Smooth muscle cell (in vitro differentiated cells): Measurements from ENCODE around the gene AGO4. TPM values are rescaled to one million over a fixed set of nuclear protein-coding genes. Genes with fewer than 3 reads are reported as not detected.
"Not testable (repeated sequence)": the region's sequence is repeated elsewhere in the genome, so short reads cannot be mapped to it uniquely, and the experiment has no call there.

Experiments
- DNase-seq: peaks from one replicate; lab custom pipeline; 2025; ENCODE audit not compliant: unreplicated experiment; lab: John Stamatoyannopoulos, UW
- H2AFZ ChIP-seq: fragments of 200-600 bp; sonication (generic); 2 replicates; pipeline ENCODE4 v1.6.0; 2016; ENCODE audit warnings: antibody characterized with exemption, low read depth, mild to moderate bottlenecking
- H3F3A ChIP-seq: fragments of 200-600 bp; sonication (generic); 2 replicates; pipeline ENCODE4 v1.6.0; 2017; ENCODE audit warnings: antibody characterized with exemption, low read depth
- H3K27ac ChIP-seq: fragments of 200-600 bp; sonication (generic); 2 replicates; pipeline ENCODE4 v1.5.1; 2016; ENCODE audit warnings: low read depth, mild to moderate bottlenecking
- H3K27me3 ChIP-seq: fragments of 200-600 bp; sonication (generic); 2 replicates; pipeline ENCODE4 v1.6.1; 2016; ENCODE audit warnings: low read depth, mild to moderate bottlenecking
- H3K36me3 ChIP-seq: fragments of 200-600 bp; sonication (generic); 2 replicates; pipeline ENCODE4 v1.5.1; 2016; ENCODE audit warnings: low read depth
- H3K4me1 ChIP-seq: fragments of 200-600 bp; sonication (generic); 2 replicates; pipeline ENCODE4 v1.5.1; 2016; ENCODE audit warnings: low read depth
- H3K4me2 ChIP-seq: fragments of 200-600 bp; sonication (generic); 2 replicates; pipeline ENCODE4 v1.6.0; 2016; ENCODE audit warnings: mild to moderate bottlenecking
- H3K4me3 ChIP-seq: fragments of 200-600 bp; sonication (generic); 2 replicates; pipeline ENCODE4 v1.5.1; 2016; ENCODE audit warnings: mild to moderate bottlenecking
- H3K79me2 ChIP-seq: fragments of 200-600 bp; sonication (generic); 2 replicates; pipeline ENCODE4 v1.6.0; 2016; ENCODE audit warnings: low read depth, mild to moderate bottlenecking
- H3K9ac ChIP-seq: fragments of 200-600 bp; sonication (generic); 2 replicates; pipeline ENCODE4 v1.6.0; 2016; ENCODE audit warnings: low read depth
- H3K9me3 ChIP-seq: fragments of 200-600 bp; sonication (generic); replicated peaks from 2 replicates; pipeline ENCODE4 v1.5.1; 2016; ENCODE audit warnings: low read depth
- H4K20me1 ChIP-seq: fragments of 200-600 bp; sonication (generic); 2 replicates; pipeline ENCODE4 v1.6.0; 2016; ENCODE audit warnings: low read depth
- WGBS: methylation state at CpG from one replicate; pipeline ENCODE4 v1.1.7; 2016; ENCODE audit warnings: low lambda C conversion rate; 5-methylcytosine and 5-hydroxymethylcytosine counted together
- polyA plus RNA-seq: library from polyadenylated mRNA; unstranded; fragments of >200 nt; fragmentation: Nextera tagmentation; extraction: Ambion mirVana; gene quantifications from 2 replicates; pipeline ENCODE4 v1.2.1, GENCODE V29; 2016
- total RNA-seq: library from RNA; depleted of rRNA; stranded (reverse); fragments of >200 nt; gene quantifications from 2 replicates; pipeline ENCODE4 v1.2.3, GENCODE V29; 2014
- TF ChIP-seq, protein P1 (sequence below): fragments of 200-600 bp; sonication (generic); IDR thresholded peaks from 2 replicates; pipeline ENCODE4 v1.5.1; 2017; ENCODE audit warnings: borderline replicate concordance, mild to moderate bottlenecking, antibody characterized with exemption; ENCODE audit not compliant: insufficient read depth, poor library complexity, severe bottlenecking

AGO4 gene
- total and polyA plus RNA-seq, 2 experiments from 2014 or later = 5.8 to 10.7 TPM

DNA sequence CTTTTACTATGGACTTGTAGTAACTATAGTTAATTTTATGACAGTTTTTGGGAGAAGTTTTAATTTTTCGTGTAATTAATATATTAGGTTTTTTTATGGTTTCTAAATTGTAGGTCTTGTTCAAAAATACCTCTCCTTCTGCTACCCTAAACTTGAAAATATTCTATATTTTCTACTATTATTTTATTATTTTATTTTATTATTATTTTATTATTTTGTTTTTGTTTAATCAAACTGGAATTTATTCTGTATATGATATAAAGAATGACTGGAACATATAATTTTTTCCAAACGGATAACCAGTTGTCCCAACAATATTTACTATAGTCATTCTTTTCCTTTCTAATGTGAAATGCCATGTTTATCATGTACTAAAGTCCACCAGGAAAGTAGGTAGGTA lies 17.1 kb upstream of the AGO4 start:
- Histone ChIP-seq H2AFZ (no peak overlapping the region), H3K4me2 (no peak overlapping the region), H3K27ac (no peak overlapping the region), H4K20me1 (no peaks in the 10 kb centered on the region), H3K4me3 (no peak overlapping the region), H3K4me1 (no peaks in the 10 kb centered on the region), H3K9me3 (no peaks in the 10 kb centered on the region), H3F3A (no peaks in the 10 kb centered on the region), H3K27me3 (no peaks in the 10 kb centered on the region), H3K36me3 (no peaks in the 10 kb centered on the region), H3K79me2 (no peaks in the 10 kb centered on the region), H3K9ac (no peak overlapping the region)
- WGBS = 86% methylated on average over 2 of the region's 2 CpGs
- TF ChIP-seq, protein P1, sequence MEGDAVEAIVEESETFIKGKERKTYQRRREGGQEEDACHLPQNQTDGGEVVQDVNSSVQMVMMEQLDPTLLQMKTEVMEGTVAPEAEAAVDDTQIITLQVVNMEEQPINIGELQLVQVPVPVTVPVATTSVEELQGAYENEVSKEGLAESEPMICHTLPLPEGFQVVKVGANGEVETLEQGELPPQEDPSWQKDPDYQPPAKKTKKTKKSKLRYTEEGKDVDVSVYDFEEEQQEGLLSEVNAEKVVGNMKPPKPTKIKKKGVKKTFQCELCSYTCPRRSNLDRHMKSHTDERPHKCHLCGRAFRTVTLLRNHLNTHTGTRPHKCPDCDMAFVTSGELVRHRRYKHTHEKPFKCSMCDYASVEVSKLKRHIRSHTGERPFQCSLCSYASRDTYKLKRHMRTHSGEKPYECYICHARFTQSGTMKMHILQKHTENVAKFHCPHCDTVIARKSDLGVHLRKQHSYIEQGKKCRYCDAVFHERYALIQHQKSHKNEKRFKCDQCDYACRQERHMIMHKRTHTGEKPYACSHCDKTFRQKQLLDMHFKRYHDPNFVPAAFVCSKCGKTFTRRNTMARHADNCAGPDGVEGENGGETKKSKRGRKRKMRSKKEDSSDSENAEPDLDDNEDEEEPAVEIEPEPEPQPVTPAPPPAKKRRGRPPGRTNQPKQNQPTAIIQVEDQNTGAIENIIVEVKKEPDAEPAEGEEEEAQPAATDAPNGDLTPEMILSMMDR = no peak
- no peak for DNase-seq

DNA sequence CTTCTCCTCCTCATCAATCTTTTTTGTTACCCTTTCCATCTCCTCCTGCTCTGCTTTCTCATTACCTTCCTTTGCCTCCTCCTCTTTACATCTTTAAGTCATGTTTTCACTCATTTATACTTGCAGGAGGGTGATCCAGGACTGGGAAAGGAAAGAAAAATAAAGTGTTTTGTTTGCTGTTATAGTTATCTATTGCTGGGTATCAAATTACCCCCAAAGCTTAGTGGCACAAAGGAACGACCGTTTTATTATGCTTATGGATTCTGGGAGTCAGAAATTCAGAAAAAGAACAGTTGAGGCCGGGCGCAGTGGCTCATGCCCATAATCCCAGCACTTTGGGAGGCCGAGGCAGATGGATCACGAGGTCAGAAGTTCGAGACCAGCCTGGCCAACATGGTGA lies 12.5 kb upstream of the AGO4 start:
- no peak overlapping the region for H2AFZ ChIP-seq
- H3K9me3 ChIP-seq = no peaks in the 10 kb centered on the region
- H3K27me3 ChIP-seq = no peaks in the 10 kb centered on the region
- H3F3A ChIP-seq = no peaks in the 10 kb centered on the region
- H3K4me3 ChIP-seq = no peak overlapping the region
- no peak overlapping the region for H3K4me2 ChIP-seq
- H3K4me1 ChIP-seq = no peaks in the 10 kb centered on the region
- no peaks in the 10 kb centered on the region for H3K36me3 ChIP-seq
- TF ChIP-seq, protein P1 = no peak
- DNase-seq = no peak
- 89% methylated on average over 7 of the region's 7 CpGs for WGBS
- no peaks in the 10 kb centered on the region for H4K20me1 ChIP-seq
- H3K27ac ChIP-seq = no peak overlapping the region
- no peaks in the 10 kb centered on the region for H3K79me2 ChIP-seq
- H3K9ac ChIP-seq = no peak overlapping the region

DNA sequence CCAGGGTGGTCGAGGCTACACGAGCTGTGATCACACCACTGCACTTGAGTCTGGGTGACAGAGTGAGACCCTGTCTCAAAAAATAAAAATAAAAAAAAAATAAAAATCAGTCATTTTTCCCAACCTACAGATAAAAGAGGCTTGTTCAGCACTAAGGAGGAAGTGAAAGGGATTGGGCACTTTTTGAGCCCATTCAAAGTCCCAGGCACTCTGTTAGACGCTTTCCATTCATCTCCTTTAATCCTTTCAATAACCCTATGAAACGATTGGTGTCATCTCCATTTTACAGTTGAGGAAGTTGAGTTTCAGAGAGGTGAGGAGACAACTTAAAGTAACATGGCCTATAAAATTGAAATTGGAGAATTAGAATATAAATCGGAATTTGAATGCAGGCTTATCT lies 10.4 kb upstream of the AGO4 start:
- Histone ChIP-seq H3K4me1 (no peaks in the 10 kb centered on the region), H4K20me1 (no peaks in the 10 kb centered on the region), H3K27me3 (no peaks in the 10 kb centered on the region), H3K9ac (no peak overlapping the region), H3F3A (no peaks in the 10 kb centered on the region), H3K79me2 (no peaks in the 10 kb centered on the region), H3K4me3 (no peak overlapping the region), H2AFZ (no peak overlapping the region), H3K27ac (no peak overlapping the region), H3K9me3 (no peaks in the 10 kb centered on the region), H3K4me2 (no peak overlapping the region), H3K36me3 (no peaks in the 10 kb centered on the region)
- 82% methylated on average over 5 of the region's 5 CpGs for WGBS
- TF ChIP-seq, protein P1 = no peak
- no peak for DNase-seq

DNA sequence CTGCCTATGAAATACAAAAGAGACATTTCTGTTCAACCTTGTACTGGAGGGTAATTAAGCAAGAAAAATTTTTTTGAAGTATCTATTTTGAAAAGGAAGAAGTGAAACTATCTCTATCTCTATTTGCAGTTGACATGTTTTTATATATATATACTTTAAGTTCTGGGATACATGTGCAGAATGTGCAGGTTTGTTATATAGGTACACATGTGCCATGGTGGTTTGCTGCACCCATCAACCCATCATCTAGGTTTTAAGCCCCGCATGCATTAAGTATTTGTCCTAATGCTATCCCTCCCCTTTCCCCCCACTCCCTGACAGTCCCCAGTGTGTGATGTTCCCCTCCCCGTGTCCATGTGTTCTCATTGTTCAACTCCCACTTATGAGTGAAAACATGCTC lies 9.8 kb upstream of the AGO4 start:
- H3K36me3 ChIP-seq, H3K9ac ChIP-seq, H3K9me3 ChIP-seq, H3K4me2 ChIP-seq, H2AFZ ChIP-seq, H3K27ac ChIP-seq, H3K79me2 ChIP-seq, H3K4me1 ChIP-seq, H3K4me3 ChIP-seq, H3K27me3 ChIP-seq, H4K20me1 ChIP-seq, DNase-seq, H3F3A ChIP-seq: not testable (repeated sequence)
- 89% methylated on average over 2 of the region's 2 CpGs for WGBS

DNA sequence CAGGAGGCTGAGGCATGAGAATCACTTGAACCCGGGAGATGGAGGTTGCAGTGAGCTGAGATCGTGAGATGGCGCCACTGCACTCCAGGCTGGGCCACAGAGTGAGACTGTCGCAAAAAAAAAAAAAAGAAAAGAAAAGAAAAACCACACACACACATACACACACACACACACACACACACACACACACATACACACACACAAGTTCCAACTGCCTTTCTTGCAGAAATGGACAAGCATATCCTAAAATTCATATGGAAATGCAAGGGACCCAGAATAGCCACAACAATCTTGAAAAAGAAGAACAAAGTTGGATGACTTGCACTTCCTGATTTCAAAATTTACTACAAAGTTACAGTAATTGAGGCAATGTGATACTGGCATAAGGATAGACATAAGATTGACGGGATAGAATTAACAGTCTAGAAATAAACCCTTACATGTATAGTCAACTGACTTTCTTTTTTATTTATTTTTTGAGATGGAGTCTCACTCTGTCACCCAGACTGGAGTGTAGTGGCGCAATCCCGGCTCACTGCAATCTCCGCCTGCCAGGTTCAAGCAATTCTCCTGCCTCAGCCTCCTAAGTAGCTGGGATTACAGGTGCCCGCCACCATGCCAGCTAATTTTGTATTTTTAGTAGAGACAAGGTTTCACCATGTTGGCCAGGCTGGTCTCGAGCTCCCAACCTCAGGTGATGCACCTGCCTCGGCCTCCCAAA lies 7.5 kb upstream of the AGO4 start:
- not testable (repeated sequence) for H3K9ac ChIP-seq, H2AFZ ChIP-seq, H3K27ac ChIP-seq, H4K20me1 ChIP-seq, DNase-seq, H3F3A ChIP-seq, H3K4me2 ChIP-seq, H3K4me3 ChIP-seq, H3K36me3 ChIP-seq, H3K4me1 ChIP-seq, H3K79me2 ChIP-seq, H3K27me3 ChIP-seq, H3K9me3 ChIP-seq
- 92% methylated on average over 10 of the region's 11 CpGs for WGBS
